ENCODE results near the gene RELB. TPM values are rescaled to one million over a fixed set of nuclear protein-coding genes. Genes with fewer than 3 reads are reported as not detected.
A peak's percentile ranks its signal among the peaks of the same experiment; 100 is the strongest.
"Not testable (repeated sequence)": the region's sequence is repeated elsewhere in the genome, so short reads cannot be mapped to it uniquely, and the experiment has no call there.

The RELB gene
- polyA plus RNA-seq (ENCODE audit: insufficient read length in 4 of 4) = 1 to 10 TPM; 5.2 to 7.7 (median 5.9) TPM

GRCh38 chr19:45001087-45001739, at the start of gene RELB:
TSS of gene RELB (plus strand) at chr19:45001464. CDS start at chr19:45001580, 116 bp downstream.
- peak; percentile 76 to 85 (median 78) for DNase-seq (ENCODE audit: low read depth in 4 of 4, low spot score in 3 of 4)

GRCh38 chr19:44954278-44954648, 47.0 kb upstream of the RELB start:
- no peak for DNase-seq (ENCODE audit: low read depth in 4 of 4, low spot score in 3 of 4)

- peak; percentile 92 to 98 (median 93) for DNase-seq (ENCODE audit: low read depth in 4 of 4, low spot score in 3 of 4)
Observed at GRCh38 chr19:44954649-44955504, 46.4 kb upstream of the RELB start, which contains the start of gene CLPTM1. TSS of gene CLPTM1 (plus strand) at chr19:44955380. CDS start at chr19:44955396, 16 bp downstream.

GRCh38 chr19:44955505-44956439, 45.5 kb upstream of the RELB start:
- no peak for DNase-seq (ENCODE audit: low read depth in 4 of 4, low spot score in 3 of 4)

- no peak for DNase-seq (ENCODE audit: low read depth in 4 of 4, low spot score in 3 of 4)
Observed at GRCh38 chr19:44957526-44957925, 43.7 kb upstream of the RELB start.

- DNase-seq (ENCODE audit: low read depth in 4 of 4, low spot score in 3 of 4) = no peak
Observed at GRCh38 chr19:44958090-44958489, 43.2 kb upstream of the RELB start.

GRCh38 chr19:44959691-44960090, 41.6 kb upstream of the RELB start:
- no peak for DNase-seq (ENCODE audit: low read depth in 4 of 4, low spot score in 3 of 4)

- no peak for DNase-seq (ENCODE audit: low read depth in 4 of 4, low spot score in 3 of 4)
Observed at GRCh38 chr19:44960906-44961728, 40.1 kb upstream of the RELB start.

- no peak for DNase-seq (ENCODE audit: low read depth in 4 of 4, low spot score in 3 of 4)
Observed at GRCh38 chr19:44961821-44962220, 39.4 kb upstream of the RELB start.

GRCh38 chr19:44968118-44968517, 33.1 kb upstream of the RELB start:
- no peak for DNase-seq (ENCODE audit: low read depth in 4 of 4, low spot score in 3 of 4)

GRCh38 chr19:44968670-44969069, 32.6 kb upstream of the RELB start:
- DNase-seq (ENCODE audit: low read depth in 4 of 4, low spot score in 3 of 4) = no peak

GRCh38 chr19:44969437-44969836, 31.8 kb upstream of the RELB start:
- no peak for DNase-seq (ENCODE audit: low read depth in 4 of 4, low spot score in 3 of 4)

GRCh38 chr19:44971451-44971850, 29.8 kb upstream of the RELB start:
- DNase-seq (ENCODE audit: low read depth in 4 of 4, low spot score in 3 of 4) = not testable (repeated sequence)

GRCh38 chr19:44972802-44973201, 28.5 kb upstream of the RELB start:
- no peak for DNase-seq (ENCODE audit: low read depth in 4 of 4, low spot score in 3 of 4)

- no peak for DNase-seq (ENCODE audit: low read depth in 4 of 4, low spot score in 3 of 4)
Observed at GRCh38 chr19:44973982-44974735, 27.1 kb upstream of the RELB start.

- DNase-seq (ENCODE audit: low read depth in 4 of 4, low spot score in 3 of 4) = no peak
Observed at GRCh38 chr19:44974857-44975256, 26.4 kb upstream of the RELB start.

GRCh38 chr19:44975444-44975843, 25.8 kb upstream of the RELB start:
- no peak for DNase-seq (ENCODE audit: low read depth in 4 of 4, low spot score in 3 of 4)

GRCh38 chr19:44984005-44984404, 17.3 kb upstream of the RELB start:
- DNase-seq (ENCODE audit: low read depth in 4 of 4, low spot score in 3 of 4) = no peak

- no peak for DNase-seq (ENCODE audit: low read depth in 4 of 4, low spot score in 3 of 4)
Observed at GRCh38 chr19:44985445-44985844, 15.8 kb upstream of the RELB start.

All from right renal pelvis (tissue), 4 donors.